ENCODE measurements around the gene NFYA. TPM values are rescaled to one million over a fixed set of nuclear protein-coding genes. Genes with fewer than 3 reads are reported as not detected.
A peak's percentile ranks its signal among the peaks of the same experiment; 100 is the strongest.

Gene NFYA
- total RNA-seq, 1 donor from 2014 or later = 27.8 TPM

DNA sequence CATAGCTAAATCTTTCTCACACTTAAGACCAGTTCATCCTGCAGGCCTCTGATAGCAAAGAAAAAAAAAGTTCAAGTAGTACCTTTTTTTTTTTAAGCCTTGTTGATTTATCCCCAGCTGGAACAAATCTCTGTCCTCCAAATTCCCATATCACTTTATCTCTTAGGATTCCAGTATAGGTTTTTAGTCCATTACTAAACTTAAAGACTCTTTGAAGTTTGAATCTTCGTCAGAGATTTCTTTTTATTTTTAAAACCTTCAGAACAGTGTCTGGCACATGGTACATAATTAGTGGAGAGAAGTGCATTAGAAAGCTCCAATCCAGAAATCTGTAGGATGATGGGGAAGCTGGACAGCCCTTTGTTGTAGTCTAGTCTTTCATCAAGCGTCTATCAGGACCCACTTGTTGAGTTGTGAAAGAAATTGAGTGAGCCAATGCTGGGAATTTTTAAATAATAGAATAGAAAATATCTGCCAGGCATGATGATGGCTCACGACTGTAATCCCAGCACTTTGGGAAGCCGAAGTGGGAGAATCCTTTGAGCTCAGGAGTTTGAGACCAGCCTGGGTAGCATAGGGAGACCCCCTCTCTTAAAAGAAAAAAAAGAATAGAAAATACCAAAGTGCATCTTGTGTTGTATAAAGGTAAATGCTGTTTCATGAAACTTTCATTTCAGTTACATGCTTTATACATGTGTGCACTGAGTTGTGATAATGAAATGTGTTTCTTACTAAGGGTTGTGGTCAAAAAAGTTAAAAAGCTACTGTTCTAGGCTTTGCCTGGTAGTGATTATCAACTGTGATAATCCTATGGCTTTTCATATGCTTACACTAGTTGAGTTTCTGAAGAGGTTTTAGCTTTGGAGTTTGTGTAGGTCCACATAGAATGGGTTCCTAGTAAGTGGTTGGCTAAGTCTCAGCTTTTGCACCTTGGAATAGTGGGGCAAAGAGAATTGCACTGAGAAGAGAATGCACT is 3.2 kb downstream of the NFYA start:
- H3K79me2 ChIP-seq (ENCODE audit: insufficient read depth, low read length) = peaks cover 76% of the 10 kb centered on the region
- no peak overlapping the region for H2AFZ ChIP-seq (ENCODE audit: low read depth, low read length)
- peaks cover 59% of the 10 kb centered on the region for H4K20me1 ChIP-seq (ENCODE audit: insufficient read depth, low read length)
- H3K27ac ChIP-seq (ENCODE audit: low read depth, low read length) = no peak overlapping the region
- peak overlapping the region; percentile 99 for H3K4me2 ChIP-seq (ENCODE audit: low read length)
- Mint-ChIP-seq H3K4me1 (ENCODE audit: low read depth, unreplicated experiment) (peaks cover 16% of the 10 kb centered on the region), H3K9me3 (ENCODE audit: unreplicated experiment) (no peaks in the 10 kb centered on the region), H3K27me3 (ENCODE audit: low read depth, unreplicated experiment) (no peaks in the 10 kb centered on the region), H3K36me3 (ENCODE audit: low read depth, unreplicated experiment) (peaks cover 4% of the 10 kb centered on the region), H3K27ac (ENCODE audit: unreplicated experiment) (no peak overlapping the region), H3K4me3 (ENCODE audit: unreplicated experiment) (peak overlapping the region; percentile 43)
- FAIRE-seq (no peak), DNase-seq (ENCODE audit: low read depth) (no peak)
- no peak overlapping the region for H3K9ac ChIP-seq (ENCODE audit: low read length)
- H3K4me3 ChIP-seq (ENCODE audit: insufficient read depth, low read depth, low read length) = no peak overlapping the region
- TF ChIP-seq EZH2 (IDR thresholded peaks at IDR 0.05; ENCODE audit: insufficient read depth, low read length) = no peak
- TF ChIP-seq, protein P1, sequence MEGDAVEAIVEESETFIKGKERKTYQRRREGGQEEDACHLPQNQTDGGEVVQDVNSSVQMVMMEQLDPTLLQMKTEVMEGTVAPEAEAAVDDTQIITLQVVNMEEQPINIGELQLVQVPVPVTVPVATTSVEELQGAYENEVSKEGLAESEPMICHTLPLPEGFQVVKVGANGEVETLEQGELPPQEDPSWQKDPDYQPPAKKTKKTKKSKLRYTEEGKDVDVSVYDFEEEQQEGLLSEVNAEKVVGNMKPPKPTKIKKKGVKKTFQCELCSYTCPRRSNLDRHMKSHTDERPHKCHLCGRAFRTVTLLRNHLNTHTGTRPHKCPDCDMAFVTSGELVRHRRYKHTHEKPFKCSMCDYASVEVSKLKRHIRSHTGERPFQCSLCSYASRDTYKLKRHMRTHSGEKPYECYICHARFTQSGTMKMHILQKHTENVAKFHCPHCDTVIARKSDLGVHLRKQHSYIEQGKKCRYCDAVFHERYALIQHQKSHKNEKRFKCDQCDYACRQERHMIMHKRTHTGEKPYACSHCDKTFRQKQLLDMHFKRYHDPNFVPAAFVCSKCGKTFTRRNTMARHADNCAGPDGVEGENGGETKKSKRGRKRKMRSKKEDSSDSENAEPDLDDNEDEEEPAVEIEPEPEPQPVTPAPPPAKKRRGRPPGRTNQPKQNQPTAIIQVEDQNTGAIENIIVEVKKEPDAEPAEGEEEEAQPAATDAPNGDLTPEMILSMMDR (IDR thresholded peaks at IDR 0.05; ENCODE audit: insufficient read depth, low read depth, low read length) = no peak
- peaks cover 26% of the 10 kb centered on the region for H3K36me3 ChIP-seq (ENCODE audit: insufficient read depth, low read length)
- peaks cover 9% of the 10 kb centered on the region for H3K4me1 ChIP-seq (ENCODE audit: insufficient read depth, low read length)
- no peaks in the 10 kb centered on the region for H3K9me3 ChIP-seq (ENCODE audit: insufficient read depth, low read depth, low read length)
- H3K27me3 ChIP-seq (ENCODE audit: insufficient read depth, low read length) = no peaks in the 10 kb centered on the region

DNA sequence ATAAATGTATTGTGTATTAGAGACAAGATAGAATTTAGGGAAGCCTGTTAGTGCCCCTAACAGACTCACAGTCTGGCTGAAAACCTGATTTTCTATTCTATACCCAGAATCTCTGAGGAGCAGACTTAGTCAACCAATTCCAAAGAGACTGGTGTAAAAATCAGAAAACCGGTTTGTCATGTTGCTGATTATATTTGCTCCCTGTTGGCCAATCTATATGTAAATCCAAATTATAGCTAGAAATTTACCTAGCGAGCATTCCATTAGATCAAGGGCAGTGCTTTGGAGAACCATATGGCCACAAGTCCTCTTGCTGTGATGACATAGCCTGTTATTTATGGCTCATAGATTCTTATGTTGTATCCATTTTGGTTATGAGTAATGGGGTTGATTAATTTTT is 4.8 kb downstream of the NFYA start:
- no peak overlapping the region for H3K4me2 ChIP-seq (ENCODE audit: low read length)
- peaks cover 9% of the 10 kb centered on the region for H3K4me1 ChIP-seq (ENCODE audit: insufficient read depth, low read length)
- H3K9ac ChIP-seq (ENCODE audit: low read length) = no peak overlapping the region
- H3K4me3 Mint-ChIP-seq (ENCODE audit: unreplicated experiment) = no peak overlapping the region
- H2AFZ ChIP-seq (ENCODE audit: low read depth, low read length) = no peak overlapping the region
- H3K27me3 ChIP-seq (ENCODE audit: insufficient read depth, low read length) = no peaks in the 10 kb centered on the region
- no peak overlapping the region for H3K4me3 ChIP-seq (ENCODE audit: insufficient read depth, low read depth, low read length)
- FAIRE-seq = no peak
- H3K27ac ChIP-seq (ENCODE audit: low read depth, low read length) = no peak overlapping the region
- H3K36me3 ChIP-seq (ENCODE audit: insufficient read depth, low read length) = peaks cover 27% of the 10 kb centered on the region
- no peaks in the 10 kb centered on the region for H3K9me3 ChIP-seq (ENCODE audit: insufficient read depth, low read depth, low read length)
- H4K20me1 ChIP-seq (ENCODE audit: insufficient read depth, low read length) = peaks cover 69% of the 10 kb centered on the region
- no peak for DNase-seq (ENCODE audit: low read depth)
- H3K79me2 ChIP-seq (ENCODE audit: insufficient read depth, low read length) = peaks cover 87% of the 10 kb centered on the region
- H3K27ac Mint-ChIP-seq (ENCODE audit: unreplicated experiment) = no peak overlapping the region
- H3K4me1 Mint-ChIP-seq (ENCODE audit: low read depth, unreplicated experiment) = peaks cover 16% of the 10 kb centered on the region
- H3K9me3 Mint-ChIP-seq (ENCODE audit: unreplicated experiment) = no peaks in the 10 kb centered on the region
- no peaks in the 10 kb centered on the region for H3K27me3 Mint-ChIP-seq (ENCODE audit: low read depth, unreplicated experiment)
- peaks cover 5% of the 10 kb centered on the region for H3K36me3 Mint-ChIP-seq (ENCODE audit: low read depth, unreplicated experiment)
- no peak for TF ChIP-seq EZH2 (IDR thresholded peaks at IDR 0.05; ENCODE audit: insufficient read depth, low read length)
- TF ChIP-seq, protein P1 (IDR thresholded peaks at IDR 0.05; ENCODE audit: insufficient read depth, low read depth, low read length) = no peak

DNA sequence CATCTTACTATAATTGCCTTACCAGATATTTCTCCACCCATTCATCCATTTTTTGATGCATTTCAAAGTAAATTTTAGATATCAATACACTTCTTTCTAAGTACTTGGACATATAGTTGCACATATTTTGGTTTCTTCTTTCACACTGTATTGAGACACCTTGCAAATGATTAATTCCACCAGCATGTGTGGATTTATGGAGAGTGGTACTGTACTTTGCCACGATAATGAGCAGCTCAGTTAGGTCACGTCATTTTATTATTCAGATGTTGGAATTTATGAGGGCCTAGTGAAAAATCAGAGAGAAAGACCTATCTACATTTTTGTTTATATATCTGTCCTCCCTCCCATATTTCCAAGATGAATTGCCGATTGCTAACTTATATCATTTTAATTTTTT is 5.3 kb downstream of the NFYA start:
- no peaks in the 10 kb centered on the region for H3K9me3 ChIP-seq (ENCODE audit: insufficient read depth, low read depth, low read length)
- H3K27ac ChIP-seq (ENCODE audit: low read depth, low read length) = no peak overlapping the region
- peaks cover 29% of the 10 kb centered on the region for H3K36me3 ChIP-seq (ENCODE audit: insufficient read depth, low read length)
- Mint-ChIP-seq H3K36me3 (ENCODE audit: low read depth, unreplicated experiment) (peaks cover 5% of the 10 kb centered on the region), H3K4me1 (ENCODE audit: low read depth, unreplicated experiment) (peaks cover 16% of the 10 kb centered on the region), H3K27me3 (ENCODE audit: low read depth, unreplicated experiment) (no peaks in the 10 kb centered on the region), H3K27ac (ENCODE audit: unreplicated experiment) (no peak overlapping the region), H3K9me3 (ENCODE audit: unreplicated experiment) (no peaks in the 10 kb centered on the region), H3K4me3 (ENCODE audit: unreplicated experiment) (no peak overlapping the region)
- peaks cover 9% of the 10 kb centered on the region for H3K4me1 ChIP-seq (ENCODE audit: insufficient read depth, low read length)
- H3K27me3 ChIP-seq (ENCODE audit: insufficient read depth, low read length) = no peaks in the 10 kb centered on the region
- no peak overlapping the region for H3K4me3 ChIP-seq (ENCODE audit: insufficient read depth, low read depth, low read length)
- FAIRE-seq (no peak), DNase-seq (ENCODE audit: low read depth) (no peak)
- no peak for TF ChIP-seq EZH2 (IDR thresholded peaks at IDR 0.05; ENCODE audit: insufficient read depth, low read length)
- TF ChIP-seq, protein P1 (IDR thresholded peaks at IDR 0.05; ENCODE audit: insufficient read depth, low read depth, low read length) = no peak
- H3K79me2 ChIP-seq (ENCODE audit: insufficient read depth, low read length) = peaks cover 91% of the 10 kb centered on the region
- no peak overlapping the region for H2AFZ ChIP-seq (ENCODE audit: low read depth, low read length)
- no peak overlapping the region for H3K9ac ChIP-seq (ENCODE audit: low read length)
- H4K20me1 ChIP-seq (ENCODE audit: insufficient read depth, low read length) = peaks cover 73% of the 10 kb centered on the region
- H3K4me2 ChIP-seq (ENCODE audit: low read length) = no peak overlapping the region

All from astrocyte (in vitro differentiated cells and primary cell).